ENCODE measurements around the gene MAGI3.
"Not testable (repeated sequence)": the region's sequence is repeated elsewhere in the genome, so short reads cannot be mapped to it uniquely, and the experiment has no call there.

Gene MAGI3

GRCh38 chr1:113399062-113399583, 8.8 kb downstream of the MAGI3 start:
- DNase-seq (ENCODE audit: low read depth) = no peak

DNA sequence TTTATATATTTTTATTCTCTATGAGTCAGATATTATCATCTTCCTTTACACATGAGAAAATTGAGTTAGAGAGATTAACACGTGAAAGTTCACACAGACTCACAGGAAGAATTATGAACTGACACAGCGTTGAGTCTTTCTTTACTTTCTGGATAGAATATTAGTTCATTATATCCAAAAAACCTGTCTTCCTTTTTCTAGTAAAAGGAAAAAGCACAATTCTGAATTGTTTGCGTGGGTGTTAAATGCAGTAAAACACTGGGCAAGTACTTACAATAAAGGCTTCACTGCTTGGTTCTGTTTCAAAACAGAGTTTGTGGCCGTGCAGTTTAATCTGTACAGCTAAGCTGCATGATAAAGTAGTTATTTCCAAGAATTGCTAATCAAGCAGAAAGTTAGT, 10.8 kb downstream of the MAGI3 start:
- DNase-seq (ENCODE audit: low read depth) = no peak

- DNase-seq (ENCODE audit: low read depth) = no peak
Observed at GRCh38 chr1:113401728-113402127, 11.4 kb downstream of the MAGI3 start.

- no peak for DNase-seq (ENCODE audit: low read depth)
Observed at GRCh38 chr1:113403065-113403464, 12.8 kb downstream of the MAGI3 start.

GRCh38 chr1:113405573-113405972, 15.3 kb downstream of the MAGI3 start:
- DNase-seq (ENCODE audit: low read depth) = no peak

DNA sequence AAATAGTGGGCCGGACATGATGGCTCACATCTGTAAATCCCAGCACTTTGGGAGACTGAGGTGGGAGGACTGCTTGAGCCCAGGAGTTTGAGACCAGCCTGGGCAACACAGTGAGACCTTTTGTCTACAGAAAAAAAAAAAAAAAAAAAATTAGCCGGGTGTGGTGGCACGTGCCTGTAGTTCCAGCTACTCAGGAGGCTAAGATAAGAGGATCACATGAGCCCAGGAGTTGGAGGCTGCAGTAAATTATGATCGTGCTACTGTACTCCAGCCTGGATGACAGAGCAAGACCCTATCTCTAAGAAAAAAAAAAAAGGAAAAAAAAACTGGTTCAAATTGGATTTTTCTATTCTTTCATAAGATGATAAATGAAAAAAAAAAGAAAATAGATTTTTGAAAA, 15.8 kb downstream of the MAGI3 start:
- not testable (repeated sequence) for DNase-seq (ENCODE audit: low read depth)

- DNase-seq (ENCODE audit: low read depth) = no peak
Observed at GRCh38 chr1:113409363-113409762, 19.0 kb downstream of the MAGI3 start.

DNA sequence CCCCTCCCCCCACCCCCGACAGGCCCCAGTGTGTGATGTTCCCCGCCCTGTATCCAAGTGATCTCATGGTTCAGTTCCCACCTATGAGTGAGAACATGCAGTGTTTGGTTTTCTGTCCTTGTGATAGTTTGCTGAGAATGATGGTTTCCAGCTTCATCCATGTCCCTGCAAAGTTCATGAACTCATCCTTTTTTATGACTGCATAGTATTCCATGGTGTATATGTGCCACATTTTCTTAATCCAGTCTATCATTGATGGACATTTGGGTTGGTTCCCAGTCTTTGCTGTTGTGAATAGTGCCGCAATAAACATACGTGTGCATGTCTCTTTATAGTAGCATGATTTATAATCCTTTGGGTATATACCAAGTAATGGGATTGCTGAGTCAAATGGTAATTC, 21.7 kb downstream of the MAGI3 start:
- DNase-seq (ENCODE audit: low read depth) = not testable (repeated sequence)

DNA sequence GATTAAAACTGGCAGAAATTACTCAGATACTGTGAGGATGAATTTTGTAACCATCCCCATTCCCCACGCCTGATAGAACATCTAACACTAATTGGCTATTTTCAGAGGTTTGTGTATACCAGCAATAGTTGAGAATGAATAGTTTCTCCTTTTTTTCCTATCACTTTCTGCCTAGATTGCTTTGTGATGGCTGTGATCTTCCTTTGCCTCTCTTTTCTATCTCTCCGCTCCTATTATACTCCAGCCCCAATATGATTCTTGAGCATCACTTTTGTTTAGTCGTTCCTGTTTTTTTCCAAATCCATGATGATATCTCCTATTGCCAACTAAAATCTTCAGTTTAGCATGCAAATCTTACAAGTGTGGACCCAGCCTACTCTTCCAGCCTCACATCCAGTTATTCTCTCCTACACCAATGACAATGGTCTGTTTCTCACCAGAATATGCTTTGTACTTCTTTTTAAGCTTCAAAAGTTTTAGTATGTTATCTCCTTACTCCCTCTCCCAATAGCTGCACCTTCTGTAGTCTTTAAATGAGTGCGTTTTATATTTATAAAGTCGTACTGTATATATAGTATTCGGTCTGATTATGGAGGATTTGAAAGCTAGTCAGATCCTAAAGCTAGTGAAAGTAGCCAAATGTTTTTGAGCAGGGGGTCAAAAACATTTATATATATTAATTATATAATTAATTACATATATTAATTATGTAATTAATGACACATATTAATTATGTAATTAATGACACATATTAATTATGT, 25.2 kb downstream of the MAGI3 start:
- no peak for DNase-seq (ENCODE audit: low read depth)

DNA sequence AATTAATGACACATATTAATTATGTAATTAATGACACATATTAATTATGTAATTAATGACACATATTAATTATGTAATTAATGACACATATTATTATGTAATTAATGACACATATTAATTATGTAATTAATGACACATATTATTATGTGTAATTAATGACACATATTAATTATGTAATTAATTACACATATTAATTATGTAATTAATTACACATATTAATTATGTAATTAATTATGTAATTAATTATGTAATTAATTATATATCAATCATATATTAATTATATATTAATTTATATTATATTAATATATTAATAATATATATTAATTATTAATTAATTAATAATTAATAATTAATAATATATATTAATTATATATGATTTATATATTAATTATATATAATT, 25.8 kb downstream of the MAGI3 start:
- not testable (repeated sequence) for DNase-seq (ENCODE audit: low read depth)

- no peak for DNase-seq (ENCODE audit: low read depth)
Observed at GRCh38 chr1:113416496-113416895, 26.2 kb downstream of the MAGI3 start.

- DNase-seq (ENCODE audit: low read depth) = no peak
Observed at GRCh38 chr1:113422315-113423068, 32.2 kb downstream of the MAGI3 start.

DNA sequence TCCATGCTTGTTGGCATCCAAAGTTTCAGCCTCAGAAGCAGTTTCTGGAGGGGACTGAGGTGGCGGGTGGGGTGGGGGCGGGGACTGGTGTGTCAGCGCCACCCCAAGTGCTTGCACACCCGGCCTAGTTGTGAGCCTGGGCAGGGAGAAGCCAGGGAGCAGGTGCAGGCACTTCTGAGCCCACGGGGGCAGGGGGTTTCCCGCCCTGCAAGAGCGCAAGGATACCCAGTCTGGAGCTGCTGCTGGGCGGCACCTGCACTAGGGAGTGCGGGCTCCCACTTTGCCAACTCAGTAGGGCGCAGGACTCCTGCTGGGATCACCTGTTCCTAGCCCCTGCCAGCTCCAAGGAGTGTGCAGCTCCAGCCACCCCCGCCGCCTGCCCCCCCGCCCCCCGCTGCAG, 33.5 kb downstream of the MAGI3 start:
- no peak for DNase-seq (ENCODE audit: low read depth)

DNA sequence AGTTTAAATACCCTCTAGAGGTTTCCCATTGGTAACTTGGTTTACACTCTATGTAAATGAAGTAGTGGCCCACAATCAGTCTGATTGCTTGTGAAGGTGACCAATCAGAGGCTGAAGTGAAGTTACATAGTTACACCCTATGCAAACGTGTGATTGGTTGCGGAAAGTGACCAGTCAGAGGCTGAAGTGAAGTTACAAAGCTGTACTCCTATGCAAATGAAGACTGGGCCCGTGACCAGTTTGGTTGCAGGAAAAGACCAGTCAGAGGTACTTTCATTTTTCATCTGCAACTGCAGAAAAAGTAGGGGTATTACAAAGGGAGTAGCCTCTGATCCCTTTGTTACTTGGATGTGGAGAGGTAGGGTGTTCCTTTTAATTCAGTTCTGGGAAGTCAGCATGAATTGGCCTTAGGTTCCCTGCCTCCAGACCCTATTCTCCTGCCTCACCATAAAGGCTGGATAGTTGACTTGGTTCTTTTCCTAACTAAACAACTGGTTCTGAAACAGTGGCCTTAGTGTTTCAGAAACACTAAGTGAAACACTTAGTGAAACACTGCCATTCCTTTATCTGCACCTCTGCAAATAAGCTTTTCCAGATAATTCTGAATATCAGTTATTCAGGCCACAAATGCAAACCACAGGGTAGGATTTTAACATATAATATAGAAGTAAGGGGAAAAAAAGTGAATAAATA, 39.3 kb downstream of the MAGI3 start:
- DNase-seq (ENCODE audit: low read depth) = no peak

- DNase-seq (ENCODE audit: low read depth) = no peak
Observed at GRCh38 chr1:113433184-113433583, 42.9 kb downstream of the MAGI3 start.

DNA sequence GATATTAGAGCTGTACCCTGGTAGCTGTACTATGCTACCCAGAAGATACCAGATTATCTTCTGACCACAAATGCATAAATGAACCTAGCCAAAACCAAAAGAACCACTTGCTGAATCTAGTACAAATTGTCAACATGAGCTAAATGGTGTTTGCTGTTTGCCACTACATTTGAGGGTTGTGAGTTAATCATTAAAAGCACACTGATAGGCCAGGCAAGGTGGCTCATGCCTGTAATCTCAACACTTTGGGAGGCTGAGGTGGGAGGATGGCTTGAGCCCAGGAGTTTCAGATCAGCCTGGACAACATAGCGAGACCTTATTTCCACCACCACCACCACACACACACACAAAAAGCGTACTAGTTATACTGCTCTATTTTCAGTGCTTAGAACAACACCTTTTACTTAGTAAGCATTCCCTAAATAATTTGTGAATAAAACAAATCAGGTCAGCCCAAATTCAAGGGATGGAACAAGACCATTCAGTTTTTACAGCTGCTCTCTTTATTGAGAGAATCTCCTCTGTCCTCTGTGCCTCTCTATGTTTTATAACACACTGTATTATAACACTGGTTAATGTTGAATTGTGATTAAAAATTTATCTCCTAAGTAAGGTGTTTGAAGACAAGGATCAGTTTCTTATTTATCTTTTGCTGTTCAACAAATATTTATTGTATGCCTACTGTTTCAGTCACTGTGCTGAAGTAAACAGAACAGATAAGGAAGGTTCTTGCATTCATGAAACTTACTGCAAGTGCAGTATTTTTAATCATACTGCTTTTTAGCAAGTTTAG, 44.0 kb downstream of the MAGI3 start:
- no peak for DNase-seq (ENCODE audit: low read depth)

- no peak for DNase-seq (ENCODE audit: low read depth)
Observed at GRCh38 chr1:113434874-113435175, 44.5 kb downstream of the MAGI3 start.

DNA sequence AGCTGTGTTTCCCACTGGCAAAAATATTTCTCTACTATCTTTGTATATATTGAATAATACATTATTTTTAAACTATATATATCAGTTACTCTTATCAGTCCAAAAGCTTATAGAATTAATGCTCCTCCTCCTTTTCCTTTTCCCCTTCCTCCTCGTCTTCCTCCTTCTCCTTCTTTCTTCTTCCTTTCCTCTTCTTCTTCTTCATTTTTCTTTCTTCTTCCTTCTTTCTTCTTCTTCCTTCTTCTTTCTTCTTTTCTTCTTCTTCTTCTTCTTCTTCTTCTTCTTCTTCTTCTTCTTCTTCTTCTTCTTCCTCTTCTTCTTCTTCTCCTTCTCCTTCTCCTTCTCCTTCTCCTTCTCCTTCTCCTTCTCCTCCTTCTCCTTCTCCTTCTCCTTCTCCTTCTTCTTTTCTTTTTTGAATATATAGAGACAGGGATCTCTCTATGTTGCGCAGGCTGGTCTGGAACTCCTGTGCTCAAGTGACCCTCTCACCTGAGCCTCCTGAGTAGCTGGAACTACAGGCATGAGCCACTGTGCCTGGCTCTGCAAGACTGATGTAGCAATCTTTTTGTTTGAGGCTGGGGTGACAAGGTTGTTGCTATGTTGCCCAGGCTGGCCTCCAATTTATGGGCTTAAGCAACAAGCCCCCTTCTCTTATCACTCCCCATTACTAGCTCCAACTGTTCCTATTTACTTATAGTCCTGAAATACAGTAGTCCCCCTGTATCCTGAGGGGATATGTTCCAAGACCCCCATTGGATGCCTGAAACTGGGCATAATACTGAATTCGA, 47.4 kb downstream of the MAGI3 start:
- DNase-seq (ENCODE audit: low read depth) = no peak

GRCh38 chr1:113438505-113439276, 48.4 kb downstream of the MAGI3 start:
- no peak for DNase-seq (ENCODE audit: low read depth)

DNA sequence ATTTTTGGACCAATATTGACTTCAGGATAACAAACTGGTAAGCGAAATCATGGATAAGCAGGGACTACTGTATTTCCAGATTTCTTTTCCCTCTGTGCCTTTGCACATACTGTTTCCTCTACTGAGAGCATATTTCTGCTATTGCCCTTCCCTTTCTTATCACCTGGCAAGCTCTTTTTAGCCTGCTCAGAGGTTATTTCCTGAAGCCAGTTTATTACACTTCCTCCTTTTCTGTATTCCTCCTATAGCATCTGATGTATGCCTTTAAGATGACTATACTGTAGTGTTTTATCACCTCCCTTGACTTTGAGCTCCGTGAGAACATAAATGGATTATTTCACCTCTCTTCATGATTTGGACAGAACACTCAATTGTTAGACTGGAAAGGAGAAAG, 49.0 kb downstream of the MAGI3 start:
- DNase-seq (ENCODE audit: low read depth) = no peak

GRCh38 chr1:113442131-113442530, 51.8 kb downstream of the MAGI3 start:
- no peak for DNase-seq (ENCODE audit: low read depth)
